H1 (cell line): ENCODE measurements around the gene ZMAT5.

Experiments used
- BACH1 ChIP-seq: IDR thresholded peaks from 2 replicates; pipeline ENCODE4 v1.6.1; 2012; ENCODE audit warnings: low read length, improper control_type of control experiment
- EP300 ChIP-seq, 2 experiments: IDR thresholded peaks; 1 replicate in 1 of 2; 2 replicates in 1 of 2; pipeline ENCODE4 v1.6.1; 2011 to 2012; ENCODE audit warnings: low read depth in 2 of 2, low read length in 2 of 2, mild to moderate bottlenecking in 2 of 2, borderline replicate concordance in 1 of 2, inconsistent platforms in 1 of 2, moderate library complexity in 1 of 2
- JUND ChIP-seq: IDR thresholded peaks from 2 replicates; pipeline ENCODE4 v1.6.1; 2011; ENCODE audit warnings: mild to moderate bottlenecking, improper control_type of control experiment, low read length
- POLR2AphosphoS5 ChIP-seq: IDR thresholded peaks from 2 replicates; pipeline ENCODE4 v1.6.1; 2011; ENCODE audit warnings: low read depth, low read length
- POU5F1 ChIP-seq: IDR thresholded peaks from 2 replicates; pipeline ENCODE4 v1.6.1; 2011; ENCODE audit warnings: low read depth, mild to moderate bottlenecking, low read length, moderate library complexity
- TAF1 ChIP-seq: IDR thresholded peaks from 2 replicates; pipeline ENCODE4 v1.6.1; 2011; ENCODE audit warnings: mild to moderate bottlenecking, low read depth, low read length
- TF ChIP-seq, protein P1 (sequence below), 3 experiments: IDR thresholded peaks; 1 replicate in 2 of 3; 2 replicates in 1 of 3; pipeline versions ENCODE4 v1.5.1 to v1.6.1; 2011; ENCODE audit warnings: low read length in 3 of 3, mild to moderate bottlenecking in 3 of 3, inconsistent platforms in 2 of 3, low read depth in 1 of 3, moderate library complexity in 1 of 3; ENCODE audit not compliant: insufficient read depth in 1 of 3; ENCODE audit errors: control extremely low read depth in 1 of 3

DNA sequence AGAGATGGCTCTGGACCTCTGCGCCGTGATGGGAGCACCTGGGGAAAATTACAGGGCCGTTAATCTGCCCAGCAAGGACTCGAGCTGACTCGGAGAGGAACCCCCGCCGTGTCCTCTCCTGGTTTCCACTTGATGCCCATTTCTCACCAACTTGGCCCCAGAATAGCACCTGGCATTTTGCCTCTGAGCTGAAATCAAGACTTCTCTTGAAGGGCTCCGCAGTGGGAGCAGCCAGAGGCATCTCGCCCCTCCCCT, 66.0 kb downstream of the ZMAT5 start:
- TF ChIP-seq EP300 (IDR thresholded peaks at IDR 0.05; ENCODE audit: borderline replicate concordance in 1 of 2, low read depth in 2 of 2, low read length in 2 of 2) (no peak), POLR2AphosphoS5 (no peak), POU5F1 (no peak), TAF1 (no peak), JUND (no peak), BACH1 (no peak)
- TF ChIP-seq, protein P1, sequence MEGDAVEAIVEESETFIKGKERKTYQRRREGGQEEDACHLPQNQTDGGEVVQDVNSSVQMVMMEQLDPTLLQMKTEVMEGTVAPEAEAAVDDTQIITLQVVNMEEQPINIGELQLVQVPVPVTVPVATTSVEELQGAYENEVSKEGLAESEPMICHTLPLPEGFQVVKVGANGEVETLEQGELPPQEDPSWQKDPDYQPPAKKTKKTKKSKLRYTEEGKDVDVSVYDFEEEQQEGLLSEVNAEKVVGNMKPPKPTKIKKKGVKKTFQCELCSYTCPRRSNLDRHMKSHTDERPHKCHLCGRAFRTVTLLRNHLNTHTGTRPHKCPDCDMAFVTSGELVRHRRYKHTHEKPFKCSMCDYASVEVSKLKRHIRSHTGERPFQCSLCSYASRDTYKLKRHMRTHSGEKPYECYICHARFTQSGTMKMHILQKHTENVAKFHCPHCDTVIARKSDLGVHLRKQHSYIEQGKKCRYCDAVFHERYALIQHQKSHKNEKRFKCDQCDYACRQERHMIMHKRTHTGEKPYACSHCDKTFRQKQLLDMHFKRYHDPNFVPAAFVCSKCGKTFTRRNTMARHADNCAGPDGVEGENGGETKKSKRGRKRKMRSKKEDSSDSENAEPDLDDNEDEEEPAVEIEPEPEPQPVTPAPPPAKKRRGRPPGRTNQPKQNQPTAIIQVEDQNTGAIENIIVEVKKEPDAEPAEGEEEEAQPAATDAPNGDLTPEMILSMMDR (IDR thresholded peaks at IDR 0.05; ENCODE audit: control extremely low read depth in 1 of 3, insufficient read depth in 1 of 3, low read depth in 1 of 3, low read length in 3 of 3): no peak
